Stimulated activated CD8-positive, alpha-beta memory T cell treated with anti-CD3 and anti-CD28 coated beads, Interleukin-15, amount 100 ng/mL, for 1 hour (primary cell): ENCODE data around the gene WASHC4.
A peak's percentile ranks its signal among the peaks of the same experiment; 100 is the strongest.

Experiments used
- DNase-seq: peaks from one replicate; pipeline ENCODE4 v3.0.0-alpha.2; 2020; ENCODE audit warnings: low read depth

Gene WASHC4

DNA sequence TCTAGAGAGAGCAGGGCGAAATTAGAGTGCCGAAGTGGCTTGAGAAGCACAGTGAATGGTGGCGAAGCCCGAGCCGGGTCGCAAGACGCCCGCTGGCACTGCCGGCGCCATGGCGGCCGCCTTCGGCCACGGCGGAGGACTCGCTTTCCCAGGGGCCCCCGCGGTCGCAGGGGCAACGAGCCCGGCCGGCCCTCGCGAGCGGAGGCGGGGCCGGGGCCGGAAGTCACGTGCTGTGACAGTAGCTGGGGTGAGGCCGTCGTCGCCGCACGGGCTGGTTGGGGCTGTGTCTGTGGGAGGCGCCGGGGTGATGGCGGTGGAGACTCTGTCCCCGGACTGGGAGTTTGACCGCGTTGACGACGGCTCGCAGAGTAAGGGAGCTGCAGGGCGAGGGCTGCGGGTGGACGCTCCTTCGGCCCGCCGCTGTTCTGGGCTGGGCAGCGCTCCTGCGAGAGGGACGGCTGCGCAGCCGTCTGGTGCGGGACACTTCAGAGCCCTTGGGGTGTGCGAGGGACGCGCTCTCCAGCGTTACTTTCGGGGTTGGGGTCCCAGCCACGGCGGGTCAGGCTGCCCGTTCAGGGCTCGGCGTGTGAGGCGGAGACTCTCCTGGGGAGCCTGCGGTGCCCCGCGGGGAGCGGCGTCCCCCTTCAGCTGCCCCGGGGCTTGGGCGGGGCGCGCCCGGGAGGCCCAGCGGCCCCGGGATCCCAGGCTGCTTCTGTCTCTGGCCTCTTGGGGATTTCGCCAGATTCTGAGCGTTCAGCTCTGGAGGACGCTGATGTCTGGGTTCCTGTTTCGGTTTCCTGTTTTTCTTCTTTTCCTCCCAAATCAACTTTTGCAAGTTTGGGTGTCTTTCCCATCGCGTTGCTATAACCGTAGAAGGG lies at the start of gene WASHC4:
Gene WASHC4 (plus strand): TSS at position 238 of the 878 bp plus-strand sequence. CDS start 70 bp downstream, at position 308.
- DNase-seq, result peak; percentile 80

DNA sequence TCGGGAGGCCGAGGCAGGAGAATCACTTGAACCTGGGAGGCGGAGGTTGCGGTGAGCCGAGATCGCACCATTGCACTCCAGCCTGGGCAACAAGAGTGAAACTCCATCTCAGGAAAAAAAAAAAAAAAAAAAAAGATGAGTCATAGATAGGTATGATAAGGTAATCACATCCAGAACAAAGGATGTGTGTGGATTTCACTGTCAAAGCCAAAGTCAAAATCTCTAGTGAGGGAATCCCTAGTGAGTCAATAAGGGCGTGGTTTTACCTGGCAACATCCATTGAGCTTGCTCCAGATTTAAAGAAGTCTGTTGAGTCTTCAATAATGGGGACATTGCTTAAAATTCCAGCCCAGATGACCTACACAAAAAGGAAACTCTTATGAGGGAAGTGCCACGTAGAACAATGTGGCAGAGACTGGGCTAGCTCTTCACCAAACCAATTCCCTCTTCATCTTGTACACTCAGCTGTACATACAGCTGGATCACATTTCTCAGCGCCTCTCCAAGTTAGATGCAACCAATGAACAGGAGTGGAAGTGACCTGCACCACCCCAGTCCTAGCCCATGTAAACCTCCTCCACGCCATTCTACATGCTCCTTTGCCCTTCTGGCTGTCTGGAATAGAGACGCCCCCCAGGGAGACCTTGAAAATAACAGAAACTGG lies 46.7 kb upstream of the WASHC4 start:
- no peak for DNase-seq

DNA sequence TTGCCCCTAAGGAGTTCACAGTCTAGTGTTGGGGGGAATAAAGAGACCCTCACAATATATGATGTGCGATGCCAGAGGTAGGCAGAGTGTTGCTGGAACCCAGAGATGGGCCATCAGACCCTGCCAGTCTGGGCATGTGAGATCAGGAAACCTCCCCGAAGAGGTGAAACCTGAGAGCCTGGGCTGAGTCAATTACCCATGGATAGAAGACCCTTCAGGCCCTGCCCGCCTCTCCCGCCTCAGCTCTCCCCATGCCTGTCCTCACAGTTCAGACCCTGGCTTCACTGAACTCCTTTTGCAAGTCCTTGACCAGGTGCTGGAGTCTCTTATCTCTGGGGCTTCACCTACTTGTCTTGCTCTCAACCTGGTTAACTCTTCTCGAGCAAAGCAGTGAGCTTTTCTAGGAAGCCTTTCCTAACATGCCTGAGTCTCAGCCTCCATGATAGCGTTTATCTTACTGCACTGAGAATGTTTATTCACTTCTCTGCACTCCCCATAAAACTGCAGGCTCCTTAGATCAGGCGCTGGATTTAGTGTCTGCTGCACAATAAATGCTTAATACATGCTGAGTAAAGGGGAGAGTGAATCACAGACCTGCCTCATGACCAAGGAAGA lies 42.9 kb upstream of the WASHC4 start:
- DNase-seq, result no peak

DNA sequence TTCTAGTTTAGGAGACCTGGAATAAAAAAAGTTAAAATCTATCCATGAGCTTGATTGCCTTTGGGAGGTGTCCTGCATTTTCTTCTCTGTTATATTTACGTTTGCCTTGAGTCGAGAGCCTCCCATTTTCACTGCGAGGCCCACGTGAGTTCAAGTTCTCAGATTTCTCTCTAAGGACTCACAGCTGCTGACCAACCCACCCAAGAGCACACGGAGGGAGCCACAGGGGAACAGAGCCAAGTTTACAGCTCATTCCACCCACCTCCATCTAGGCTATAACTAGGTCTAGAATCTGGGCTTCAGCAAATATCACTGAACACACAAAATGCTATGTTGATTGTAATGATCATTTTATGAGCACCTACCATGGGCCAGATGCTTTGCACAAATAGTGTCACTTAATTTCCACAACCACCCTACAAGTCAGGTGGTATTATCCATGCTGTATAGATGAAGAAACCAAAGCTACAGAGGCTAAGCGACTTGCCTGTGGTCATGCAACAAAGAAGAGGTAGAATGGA lies 40.0 kb upstream of the WASHC4 start:
- no peak for DNase-seq

- DNase-seq, result no peak
Measured at GRCh38 chr12:105069936-105070702, 37.4 kb upstream of the WASHC4 start.

- DNase-seq, result no peak
Measured at GRCh38 chr12:105071981-105072380, 35.5 kb upstream of the WASHC4 start.

DNA sequence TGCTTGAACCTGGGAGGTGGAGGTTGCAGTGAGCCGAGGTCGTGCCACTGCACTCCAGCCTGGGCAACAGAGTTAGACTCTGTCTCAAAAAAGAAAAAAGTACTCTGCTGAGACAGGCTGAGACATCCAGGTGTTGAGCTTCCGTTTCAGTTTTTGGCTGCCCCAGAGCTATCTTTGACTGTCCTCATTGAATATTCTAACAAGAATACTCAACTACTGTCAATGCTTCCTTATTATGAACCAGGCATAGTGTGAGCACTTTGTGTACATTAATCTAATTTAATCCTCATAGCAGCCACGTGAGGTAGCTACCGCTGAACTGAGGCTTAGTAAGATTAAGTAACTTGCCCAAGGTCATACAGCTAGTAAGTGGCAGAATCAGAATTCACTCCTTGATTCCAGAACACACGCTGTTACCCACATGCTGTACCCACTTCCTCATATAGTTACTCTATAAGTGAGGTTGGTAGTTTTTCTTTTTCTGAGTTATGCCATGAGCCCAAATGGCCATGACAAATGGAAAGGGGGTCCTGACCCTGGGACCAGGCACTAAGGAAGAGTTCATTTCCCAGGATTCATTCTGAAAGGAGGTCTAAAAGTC lies 34.5 kb upstream of the WASHC4 start:
- DNase-seq, result no peak

DNA sequence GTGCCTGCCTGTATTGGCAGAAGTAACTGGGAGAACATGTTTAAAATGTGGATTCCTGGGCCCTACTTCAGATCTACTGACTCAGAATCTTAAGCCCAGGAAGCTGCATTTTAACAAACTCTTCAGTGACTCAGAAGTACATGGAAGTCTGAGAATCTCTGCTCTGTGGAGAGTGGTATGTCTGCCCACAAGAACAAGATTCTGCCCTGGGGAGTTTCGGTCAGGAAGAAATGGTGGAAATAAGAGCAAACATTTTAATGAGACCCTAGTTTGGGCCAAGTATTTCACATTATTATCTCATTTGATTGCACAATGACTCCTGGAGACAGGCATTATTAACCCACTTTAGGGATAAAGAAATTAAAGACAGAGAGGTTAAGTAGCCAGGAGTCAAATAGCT lies 31.4 kb upstream of the WASHC4 start:
- no peak for DNase-seq

- DNase-seq, result no peak
Measured at GRCh38 chr12:105076913-105077312, 30.6 kb upstream of the WASHC4 start.

GRCh38 chr12:105077435-105077834 lies 30.1 kb upstream of the WASHC4 start:
- no peak for DNase-seq

DNA sequence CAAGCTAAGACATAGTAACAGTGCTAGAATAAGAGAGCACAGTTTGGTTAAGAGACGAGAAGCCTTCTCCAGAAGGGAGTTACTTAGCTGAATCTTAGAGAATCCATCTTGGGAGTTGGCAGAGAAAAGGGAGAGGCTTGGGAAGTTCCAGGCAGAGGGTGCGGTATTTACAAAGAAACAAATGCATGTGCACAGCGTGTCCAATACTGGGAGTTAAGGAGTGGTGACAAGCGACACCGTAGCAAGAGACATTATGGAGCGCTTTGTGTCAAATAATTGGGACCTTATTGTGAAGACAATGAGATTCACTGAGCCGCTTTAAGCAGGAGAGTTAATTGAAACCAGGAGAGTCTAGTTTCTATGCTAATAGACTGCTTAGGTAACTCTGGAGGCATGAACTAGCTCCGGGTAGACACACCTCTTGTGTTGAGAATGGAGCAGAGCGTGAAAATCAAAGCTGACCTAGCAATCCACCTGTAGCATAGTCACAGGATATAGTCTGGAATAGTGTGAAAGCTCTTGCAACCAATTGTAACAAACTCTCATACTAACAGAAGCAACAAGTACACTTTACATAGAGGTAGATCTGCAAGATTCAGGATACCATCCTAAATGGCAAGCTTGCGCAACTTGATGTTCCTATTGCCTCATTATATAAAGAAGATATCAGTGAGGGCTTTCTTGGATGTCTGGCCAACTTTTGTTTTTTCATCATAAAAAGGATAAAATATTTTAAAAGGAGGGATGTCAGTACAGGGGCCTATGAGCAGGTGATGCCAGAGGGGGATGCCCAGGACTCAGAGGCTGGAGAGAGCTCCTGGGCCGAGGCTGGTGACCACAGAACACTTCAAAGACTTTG lies 28.6 kb upstream of the WASHC4 start:
- no peak for DNase-seq

- DNase-seq, result no peak
Measured at GRCh38 chr12:105083031-105083430, 24.5 kb upstream of the WASHC4 start.

DNA sequence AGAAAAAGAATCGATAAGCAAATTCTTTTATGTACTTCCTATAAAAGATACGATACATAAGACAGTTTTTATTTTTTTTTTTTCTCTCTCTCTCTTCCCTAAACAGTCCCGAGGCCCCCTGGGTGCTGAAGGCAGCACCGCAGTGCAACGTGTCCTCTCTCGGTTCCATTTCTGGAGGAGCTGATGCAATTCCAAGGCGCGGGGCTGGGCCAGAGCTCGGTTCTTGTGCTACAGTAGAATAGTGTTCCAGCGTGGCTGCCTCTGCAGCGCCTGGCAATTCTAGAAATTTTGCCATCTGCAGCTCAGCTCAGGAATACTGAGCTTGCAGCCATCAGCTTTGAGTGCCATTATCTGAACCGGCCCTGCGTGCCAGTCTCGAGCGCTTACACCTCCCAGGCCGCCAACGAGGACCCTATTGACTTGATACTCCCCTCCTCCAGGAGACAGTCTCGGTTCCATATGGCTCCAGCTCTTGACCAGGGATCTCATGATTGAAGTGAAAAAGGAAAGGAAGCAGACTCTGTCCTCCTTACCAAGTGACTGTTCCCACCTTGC lies 23.9 kb upstream of the WASHC4 start:
- DNase-seq, result no peak

DNA sequence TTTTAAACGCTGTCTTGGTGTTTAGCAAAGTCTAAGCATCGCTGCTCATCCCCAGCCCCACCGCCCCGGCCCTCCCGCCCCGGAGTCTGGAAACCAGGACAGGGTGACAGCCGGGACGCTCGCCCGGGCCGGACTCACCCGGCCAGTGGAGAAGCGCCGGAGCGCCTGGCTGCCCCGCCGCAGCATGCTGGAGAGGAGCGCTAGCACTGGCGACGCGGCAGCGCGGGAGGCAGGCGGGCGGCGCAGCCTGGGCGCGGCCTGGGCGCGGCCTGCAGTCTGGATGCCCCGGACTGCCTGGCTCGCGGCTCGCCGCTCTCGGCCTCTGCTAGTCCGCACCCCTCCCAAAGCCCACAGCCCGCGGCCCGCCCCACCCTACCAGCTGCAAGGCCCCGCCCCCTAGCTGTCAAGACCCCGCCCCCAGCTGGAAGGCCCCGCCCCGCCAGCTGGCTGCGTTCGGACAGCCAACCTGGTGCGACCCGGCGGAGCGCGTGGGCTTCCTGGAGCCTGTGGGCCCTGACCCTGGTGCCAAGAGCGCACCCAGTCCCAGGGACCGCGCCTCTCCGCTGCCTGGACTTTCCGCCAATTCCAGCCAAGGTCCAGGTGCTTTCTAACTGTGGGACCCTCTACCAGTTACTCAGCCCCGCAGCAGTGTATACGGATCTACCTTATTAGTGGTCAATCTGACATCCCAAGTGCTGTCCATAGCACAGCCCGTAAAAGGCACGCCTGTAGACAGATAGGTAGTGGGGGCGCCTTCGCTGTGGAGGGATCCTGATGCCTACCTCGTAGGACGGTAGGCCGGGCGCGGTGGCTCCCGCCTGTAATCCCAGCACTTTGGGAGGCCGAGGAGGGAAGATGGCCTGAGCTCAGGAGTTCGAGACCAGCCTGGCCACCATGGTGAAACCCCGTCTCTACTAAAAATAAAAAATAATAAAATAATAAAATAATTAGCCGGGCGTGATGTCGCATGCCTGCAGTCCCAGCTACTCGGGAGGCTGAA lies 23.0 kb upstream of the WASHC4 start, which contains the start of gene ALDH1L2:
Gene ALDH1L2 (minus strand): TSS at position 208 of the 1,000 bp plus-strand sequence. CDS start 22 bp downstream, at position 186.
- no peak for DNase-seq

GRCh38 chr12:105085501-105085900 lies 22.0 kb upstream of the WASHC4 start:
- no peak for DNase-seq

GRCh38 chr12:105089817-105090216 lies 17.7 kb upstream of the WASHC4 start:
- DNase-seq, result no peak

DNA sequence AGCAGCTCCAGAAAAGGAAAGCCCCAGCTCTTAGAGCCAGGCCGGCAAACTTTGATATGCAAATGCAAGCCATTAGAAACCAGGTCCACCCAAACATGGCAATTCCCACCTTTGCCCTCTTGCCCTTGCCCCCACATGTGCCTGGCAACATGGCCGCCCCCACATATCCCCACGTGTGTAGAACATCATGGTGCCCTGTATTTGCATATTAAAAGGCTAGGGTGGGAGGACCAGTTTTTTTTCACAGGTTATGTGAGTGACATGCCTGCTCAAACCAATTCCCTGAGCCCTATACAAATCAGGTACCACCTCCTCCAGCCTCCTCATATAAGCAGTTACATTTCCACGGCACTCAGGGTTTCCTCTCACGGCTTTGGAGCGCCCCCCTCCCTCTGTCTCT lies 17.2 kb upstream of the WASHC4 start:
- no peak for DNase-seq

DNA sequence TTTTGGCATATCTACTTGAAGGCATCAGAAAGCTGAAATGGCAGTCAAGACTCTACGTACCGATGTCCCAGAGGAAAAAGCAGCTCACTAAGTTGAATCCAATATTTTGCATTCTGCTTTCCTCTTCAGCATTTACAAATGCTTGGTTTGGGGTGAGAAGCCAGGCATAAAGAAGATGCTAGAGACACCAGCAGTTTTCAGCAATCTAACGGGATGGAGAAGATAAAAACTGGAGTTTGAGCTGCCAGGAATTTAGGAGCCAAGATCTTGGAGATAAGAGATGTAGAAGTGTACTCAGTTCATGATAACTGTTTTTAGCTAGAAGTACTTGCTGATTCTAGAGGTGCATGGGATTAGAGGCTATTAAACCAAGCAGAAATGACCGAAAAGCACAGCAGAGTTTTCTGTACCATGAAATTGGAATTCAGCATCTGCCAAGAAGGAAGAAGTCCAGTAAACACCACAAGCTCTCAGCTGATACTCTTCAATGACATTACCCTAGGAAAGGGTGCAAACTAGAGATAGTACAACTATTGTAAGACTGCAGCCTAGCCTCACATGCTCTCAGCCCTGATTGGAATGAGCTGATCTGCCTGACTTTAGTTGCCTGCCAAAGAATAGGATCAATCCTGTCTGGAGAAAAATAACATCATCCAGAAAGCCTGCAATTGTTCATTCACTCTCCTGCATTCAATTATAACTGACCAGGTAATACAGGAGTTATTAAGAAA lies 15.9 kb upstream of the WASHC4 start:
- no peak for DNase-seq
